Neural progenitor cell (in vitro differentiated cells): ENCODE data around the gene CUEDC2. TPM values are rescaled to one million over a fixed set of nuclear protein-coding genes. Genes with fewer than 3 reads are reported as not detected.
A peak's percentile ranks its signal among the peaks of the same experiment; 100 is the strongest.

ENCODE experiments used
- DNase-seq: peaks from one replicate; pipeline ENCODE4 v3.0.0-alpha.2; 2016; ENCODE audit warnings: low spot score
- H2AFZ ChIP-seq: fragments of 200-600 bp; sonication (generic); replicated peaks from 2 replicates; pipeline ENCODE4 v1.6.1; 2016; ENCODE audit warnings: antibody characterized with exemption
- H3F3A ChIP-seq: fragments of 200-600 bp; sonication (generic); 2 replicates; pipeline ENCODE4 v1.6.1; 2016; ENCODE audit warnings: antibody characterized with exemption, low read depth
- H3K27ac ChIP-seq: fragments of 200-600 bp; sonication (generic); 2 replicates; pipeline ENCODE4 v1.5.1; 2016; ENCODE audit warnings: mild to moderate bottlenecking
- H3K27me3 ChIP-seq: fragments of 200-600 bp; sonication (generic); 2 replicates; pipeline ENCODE4 v1.6.1; 2016; ENCODE audit warnings: mild to moderate bottlenecking, moderate library complexity
- H3K36me3 ChIP-seq: fragments of 200-600 bp; sonication (generic); 2 replicates; pipeline ENCODE4 v1.5.1; 2016
- H3K4me1 ChIP-seq: fragments of 200-600 bp; sonication (generic); 2 replicates; pipeline ENCODE4 v1.6.1; 2016; ENCODE audit warnings: mixed run types
- H3K4me2 ChIP-seq: fragments of 200-600 bp; sonication (generic); 2 replicates; pipeline ENCODE4 v1.6.1; 2016
- H3K4me3 ChIP-seq: fragments of 200-600 bp; sonication (generic); 2 replicates; pipeline ENCODE4 v1.5.1; 2016
- H3K79me2 ChIP-seq: fragments of 200-600 bp; sonication (generic); 2 replicates; pipeline ENCODE4 v1.6.1; 2016; ENCODE audit warnings: low read depth
- H3K9ac ChIP-seq: fragments of 200-600 bp; sonication (generic); 2 replicates; pipeline ENCODE4 v1.6.1; 2016
- H3K9me3 ChIP-seq: fragments of 200-600 bp; sonication (generic); 2 replicates; pipeline ENCODE4 v1.5.1; 2016; ENCODE audit warnings: low read depth
- H4K20me1 ChIP-seq: fragments of 200-600 bp; sonication (generic); 2 replicates; pipeline ENCODE4 v1.6.1; 2016; ENCODE audit warnings: low read depth
- H3K27ac Mint-ChIP-seq: 3 replicates; pipeline ENCODE4 v1.8.0; 2021; ENCODE audit warnings: mixed read lengths
- H3K27me3 Mint-ChIP-seq: 2 replicates; pipeline ENCODE4 v1.8.0; 2022; ENCODE audit warnings: low read depth, mild to moderate bottlenecking, inconsistent platforms, moderate library complexity, mixed read lengths; ENCODE audit not compliant: insufficient read depth
- H3K36me3 Mint-ChIP-seq: 3 replicates; pipeline ENCODE4 v1.8.0; 2021; ENCODE audit warnings: mixed read lengths
- H3K4me1 Mint-ChIP-seq: 3 replicates; pipeline ENCODE4 v1.8.0; 2021; ENCODE audit warnings: mixed read lengths
- H3K4me3 Mint-ChIP-seq: 3 replicates; pipeline ENCODE4 v1.8.0; 2021; ENCODE audit warnings: mild to moderate bottlenecking, moderate library complexity, mixed read lengths
- H3K9me3 Mint-ChIP-seq: 3 replicates; pipeline ENCODE4 v1.8.0; 2020; ENCODE audit warnings: mixed read lengths
- EZH2 ChIP-seq: fragments of 200-600 bp; sonication (generic); IDR thresholded peaks from 2 replicates; pipeline ENCODE4 v1.6.1; 2017; ENCODE audit warnings: antibody characterized with exemption, mild to moderate bottlenecking, moderate library complexity
- EZH2phosphoT487 ChIP-seq: fragments of 200-600 bp; sonication (generic); IDR thresholded peaks from 2 replicates; pipeline ENCODE4 v1.6.1; 2017; ENCODE audit warnings: antibody characterized with exemption
- total RNA-seq: library from RNA; depleted of rRNA; stranded (reverse); fragments of >200 nt; gene quantifications from 2 replicates; pipeline ENCODE4 v1.2.3, GENCODE V29; 2015; ENCODE audit warnings: low replicate concordance
- TF ChIP-seq, protein P1 (sequence below): fragments of 200-600 bp; sonication (generic); IDR thresholded peaks from 2 replicates; pipeline ENCODE4 v1.5.1; 2017; ENCODE audit warnings: antibody characterized with exemption, mild to moderate bottlenecking

Gene CUEDC2
- total RNA-seq, 1 donor from 2014 or later, result 64.0 TPM

DNA sequence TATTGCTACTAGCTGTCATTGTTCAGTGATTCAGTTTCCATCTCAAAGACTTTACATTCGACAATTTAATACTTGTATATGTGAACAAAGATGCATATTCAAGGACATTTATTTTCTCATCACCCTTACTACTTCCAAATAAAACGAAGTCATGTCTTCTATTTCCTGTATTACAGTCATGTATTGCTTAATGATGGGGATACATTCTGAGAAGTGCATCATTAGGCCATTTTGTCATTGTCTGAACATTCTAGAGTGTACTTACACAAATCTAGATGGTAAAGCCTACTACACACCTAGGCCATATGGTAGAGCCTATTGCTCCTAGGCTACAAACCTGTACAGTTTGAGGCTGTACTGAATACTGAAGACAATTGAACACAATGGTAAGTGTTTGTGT, 12.5 kb upstream of the CUEDC2 start:
- H3K36me3 ChIP-seq, result no peaks in the 10 kb centered on the region
- H3K9me3 ChIP-seq, result no peaks in the 10 kb centered on the region
- no peak overlapping the region for H3K27ac ChIP-seq
- Mint-ChIP-seq H3K4me3 (no peak overlapping the region), H3K9me3 (no peaks in the 10 kb centered on the region), H3K4me1 (peaks cover 8% of the 10 kb centered on the region), H3K36me3 (no peaks in the 10 kb centered on the region), H3K27ac (no peak overlapping the region), H3K27me3 (peaks cover 4% of the 10 kb centered on the region)
- no peak overlapping the region for H3K4me2 ChIP-seq
- peaks cover 7% of the 10 kb centered on the region for H3K27me3 ChIP-seq
- no peaks in the 10 kb centered on the region for H4K20me1 ChIP-seq
- H3K4me1 ChIP-seq, result peaks cover 4% of the 10 kb centered on the region
- H3K79me2 ChIP-seq, result no peaks in the 10 kb centered on the region
- H3F3A ChIP-seq, result peaks cover 11% of the 10 kb centered on the region
- H3K9ac ChIP-seq, result no peak overlapping the region
- H2AFZ ChIP-seq, result no peak overlapping the region
- DNase-seq, result no peak
- TF ChIP-seq EZH2phosphoT487 (no peak), EZH2 (no peak)
- TF ChIP-seq, protein P1, sequence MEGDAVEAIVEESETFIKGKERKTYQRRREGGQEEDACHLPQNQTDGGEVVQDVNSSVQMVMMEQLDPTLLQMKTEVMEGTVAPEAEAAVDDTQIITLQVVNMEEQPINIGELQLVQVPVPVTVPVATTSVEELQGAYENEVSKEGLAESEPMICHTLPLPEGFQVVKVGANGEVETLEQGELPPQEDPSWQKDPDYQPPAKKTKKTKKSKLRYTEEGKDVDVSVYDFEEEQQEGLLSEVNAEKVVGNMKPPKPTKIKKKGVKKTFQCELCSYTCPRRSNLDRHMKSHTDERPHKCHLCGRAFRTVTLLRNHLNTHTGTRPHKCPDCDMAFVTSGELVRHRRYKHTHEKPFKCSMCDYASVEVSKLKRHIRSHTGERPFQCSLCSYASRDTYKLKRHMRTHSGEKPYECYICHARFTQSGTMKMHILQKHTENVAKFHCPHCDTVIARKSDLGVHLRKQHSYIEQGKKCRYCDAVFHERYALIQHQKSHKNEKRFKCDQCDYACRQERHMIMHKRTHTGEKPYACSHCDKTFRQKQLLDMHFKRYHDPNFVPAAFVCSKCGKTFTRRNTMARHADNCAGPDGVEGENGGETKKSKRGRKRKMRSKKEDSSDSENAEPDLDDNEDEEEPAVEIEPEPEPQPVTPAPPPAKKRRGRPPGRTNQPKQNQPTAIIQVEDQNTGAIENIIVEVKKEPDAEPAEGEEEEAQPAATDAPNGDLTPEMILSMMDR, result no peak
- H3K4me3 ChIP-seq, result no peak overlapping the region

DNA sequence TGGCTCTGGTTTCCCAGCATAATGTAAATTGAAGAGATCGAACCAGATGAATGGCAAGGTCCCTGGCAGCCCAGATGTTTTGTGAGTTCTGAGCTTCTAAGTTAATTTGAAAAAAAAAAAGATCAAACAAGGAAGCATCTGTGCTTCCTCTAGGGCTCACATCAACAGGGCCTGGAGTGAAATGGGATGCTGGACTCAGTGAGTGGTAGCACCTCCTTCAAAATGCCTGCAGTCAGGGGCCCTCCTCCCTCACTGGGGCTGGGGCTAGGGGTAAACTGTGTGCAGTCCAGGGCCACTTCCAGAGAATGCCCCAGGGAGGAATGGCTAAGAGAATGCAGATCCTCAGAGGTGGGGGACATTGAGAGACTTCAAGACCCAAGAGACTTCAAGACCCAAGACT, 6.0 kb upstream of the CUEDC2 start:
- Histone ChIP-seq H3K36me3 (no peaks in the 10 kb centered on the region), H3K4me3 (no peak overlapping the region), H3K4me2 (no peak overlapping the region), H3F3A (peaks cover 12% of the 10 kb centered on the region), H3K4me1 (peaks cover 11% of the 10 kb centered on the region), H2AFZ (no peak overlapping the region), H3K9me3 (no peaks in the 10 kb centered on the region), H3K9ac (no peak overlapping the region), H4K20me1 (no peaks in the 10 kb centered on the region), H3K27ac (no peak overlapping the region), H3K79me2 (no peaks in the 10 kb centered on the region), H3K27me3 (peaks cover 40% of the 10 kb centered on the region)
- TF ChIP-seq EZH2 (no peak), EZH2phosphoT487 (no peak)
- TF ChIP-seq, protein P1, result no peak
- H3K27me3 Mint-ChIP-seq, result peaks cover 2% of the 10 kb centered on the region
- no peak for DNase-seq
- no peak overlapping the region for H3K4me3 Mint-ChIP-seq
- H3K27ac Mint-ChIP-seq, result no peak overlapping the region
- no peaks in the 10 kb centered on the region for H3K9me3 Mint-ChIP-seq
- peaks cover 26% of the 10 kb centered on the region for H3K4me1 Mint-ChIP-seq
- no peaks in the 10 kb centered on the region for H3K36me3 Mint-ChIP-seq

DNA sequence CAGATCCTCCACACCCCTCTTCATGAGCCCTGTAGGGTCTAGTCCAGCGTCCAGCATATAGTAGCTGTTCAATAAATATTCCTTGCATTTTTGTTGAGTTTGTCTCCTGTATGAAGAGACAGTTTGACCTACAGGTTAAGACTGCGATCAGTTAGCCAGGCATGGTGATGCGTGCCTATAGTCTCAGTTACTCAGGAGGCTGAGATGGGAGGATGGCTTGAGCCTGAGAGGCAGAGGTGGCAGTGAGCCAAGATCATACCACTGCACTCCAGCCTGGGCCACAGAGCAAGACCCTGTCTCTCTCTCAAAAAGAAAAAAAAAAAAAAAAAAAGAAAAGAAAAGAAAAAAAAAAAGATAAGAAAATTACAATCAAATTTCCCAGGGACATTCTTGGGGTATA, 5.1 kb upstream of the CUEDC2 start:
- Histone ChIP-seq H3K36me3 (no peaks in the 10 kb centered on the region), H3F3A (peaks cover 12% of the 10 kb centered on the region), H3K79me2 (no peaks in the 10 kb centered on the region), H3K27me3 (peaks cover 42% of the 10 kb centered on the region), H3K27ac (no peak overlapping the region), H3K9ac (no peak overlapping the region), H4K20me1 (no peaks in the 10 kb centered on the region), H3K9me3 (no peaks in the 10 kb centered on the region), H3K4me1 (peaks cover 11% of the 10 kb centered on the region), H2AFZ (no peak overlapping the region), H3K4me3 (no peak overlapping the region), H3K4me2 (no peak overlapping the region)
- no peak for DNase-seq
- Mint-ChIP-seq H3K27me3 (peaks cover 3% of the 10 kb centered on the region), H3K27ac (no peak overlapping the region), H3K4me1 (peaks cover 26% of the 10 kb centered on the region), H3K4me3 (no peak overlapping the region), H3K9me3 (no peaks in the 10 kb centered on the region), H3K36me3 (no peaks in the 10 kb centered on the region)
- no peak for TF ChIP-seq EZH2phosphoT487
- TF ChIP-seq, protein P1, result no peak
- TF ChIP-seq EZH2, result no peak

DNA sequence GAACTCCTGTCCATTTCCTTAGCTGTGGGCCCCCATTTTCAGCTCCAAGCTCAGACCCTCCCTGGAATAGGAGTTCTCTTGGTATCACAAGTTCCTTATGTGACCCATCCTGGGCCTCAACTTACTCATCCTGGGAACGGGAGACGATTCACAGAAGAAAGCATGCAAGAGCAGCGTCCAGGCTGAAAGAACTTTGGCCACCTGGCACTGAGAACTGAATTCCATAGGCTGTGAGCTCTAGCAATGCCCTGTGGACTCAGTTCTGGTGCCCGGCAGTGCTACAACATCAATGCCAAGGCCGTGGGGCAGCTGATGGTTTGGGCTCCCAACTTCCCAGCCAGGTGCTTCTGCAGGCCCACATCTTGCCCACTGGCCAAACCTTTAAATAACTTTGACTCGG, 3.9 kb upstream of the CUEDC2 start:
- Mint-ChIP-seq H3K4me1 (peaks cover 31% of the 10 kb centered on the region), H3K27me3 (peaks cover 3% of the 10 kb centered on the region), H3K4me3 (peak overlapping the region; percentile 50)

More for the DNA sequence above, 3.9 kb upstream of the CUEDC2 start:
- Histone ChIP-seq H4K20me1 (no peaks in the 10 kb centered on the region), H3K9ac (no peak overlapping the region), H3K4me1 (peaks cover 14% of the 10 kb centered on the region), H3K9me3 (no peaks in the 10 kb centered on the region), H3K27me3 (peaks cover 41% of the 10 kb centered on the region), H3K36me3 (no peaks in the 10 kb centered on the region), H3K4me3 (no peak overlapping the region), H3F3A (peaks cover 12% of the 10 kb centered on the region), H2AFZ (no peak overlapping the region), H3K79me2 (peaks cover 8% of the 10 kb centered on the region), H3K27ac (no peak overlapping the region), H3K4me2 (no peak overlapping the region)
- Mint-ChIP-seq H3K36me3 (no peaks in the 10 kb centered on the region), H3K27ac (no peak overlapping the region), H3K9me3 (no peaks in the 10 kb centered on the region)
- DNase-seq, result no peak
- no peak for TF ChIP-seq EZH2
- TF ChIP-seq EZH2phosphoT487, result no peak
- TF ChIP-seq, protein P1, result no peak
